ENCODE data around the gene ROBO1.

DNA sequence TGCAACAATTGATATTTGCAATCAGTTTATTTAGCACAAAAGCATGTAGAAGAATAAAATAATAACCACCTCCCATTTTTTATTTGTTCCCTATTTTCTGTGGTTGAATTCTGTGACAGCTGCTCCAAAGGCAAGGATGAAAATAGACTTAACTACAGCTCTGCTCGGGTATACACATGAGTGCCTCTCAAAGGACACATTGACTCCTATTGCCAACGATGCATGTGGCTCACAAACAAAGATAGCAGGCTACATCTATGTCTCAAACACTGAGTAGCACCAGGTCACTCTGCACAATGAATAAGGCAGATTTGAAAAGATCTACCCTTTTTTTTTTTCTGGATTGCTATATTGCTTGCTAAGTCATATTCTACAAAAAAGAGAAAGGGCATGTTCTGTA is 612.9 kb downstream of the ROBO1 start:
- TF ChIP-seq, protein P1, sequence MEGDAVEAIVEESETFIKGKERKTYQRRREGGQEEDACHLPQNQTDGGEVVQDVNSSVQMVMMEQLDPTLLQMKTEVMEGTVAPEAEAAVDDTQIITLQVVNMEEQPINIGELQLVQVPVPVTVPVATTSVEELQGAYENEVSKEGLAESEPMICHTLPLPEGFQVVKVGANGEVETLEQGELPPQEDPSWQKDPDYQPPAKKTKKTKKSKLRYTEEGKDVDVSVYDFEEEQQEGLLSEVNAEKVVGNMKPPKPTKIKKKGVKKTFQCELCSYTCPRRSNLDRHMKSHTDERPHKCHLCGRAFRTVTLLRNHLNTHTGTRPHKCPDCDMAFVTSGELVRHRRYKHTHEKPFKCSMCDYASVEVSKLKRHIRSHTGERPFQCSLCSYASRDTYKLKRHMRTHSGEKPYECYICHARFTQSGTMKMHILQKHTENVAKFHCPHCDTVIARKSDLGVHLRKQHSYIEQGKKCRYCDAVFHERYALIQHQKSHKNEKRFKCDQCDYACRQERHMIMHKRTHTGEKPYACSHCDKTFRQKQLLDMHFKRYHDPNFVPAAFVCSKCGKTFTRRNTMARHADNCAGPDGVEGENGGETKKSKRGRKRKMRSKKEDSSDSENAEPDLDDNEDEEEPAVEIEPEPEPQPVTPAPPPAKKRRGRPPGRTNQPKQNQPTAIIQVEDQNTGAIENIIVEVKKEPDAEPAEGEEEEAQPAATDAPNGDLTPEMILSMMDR (IDR thresholded peaks at IDR 0.05): no peak
- no peak for TF ChIP-seq EZH2 (IDR thresholded peaks at IDR 0.05)
